ENCODE measurements around the gene MR1. TPM values are rescaled to one million over a fixed set of nuclear protein-coding genes. Genes with fewer than 3 reads are reported as not detected.

The MR1 gene
- polyA plus RNA-seq, 1 of the 3 experiments (the other 2 are of a cell fraction) = 7.0 TPM

DNA sequence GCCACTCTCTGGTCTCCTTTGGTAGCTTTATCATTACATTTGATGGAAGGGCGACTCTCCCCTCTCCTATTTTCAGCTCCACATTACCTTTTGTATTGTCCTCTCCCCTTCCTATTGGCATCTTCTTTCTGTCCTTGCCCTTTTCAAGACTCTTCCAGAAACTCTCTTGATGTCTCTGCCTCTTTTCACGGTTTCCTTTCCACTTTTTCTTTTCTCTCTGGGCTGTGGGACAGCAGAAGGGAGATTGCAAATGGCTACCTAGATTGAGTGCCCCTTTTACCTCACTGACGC lies 72.2 kb downstream of the MR1 start:
- POLR2A ChIA-PET = interaction anchor here (1.5 to 2.3 kb wide), 5 partner anchors 10 to 180 kb away, joined by 4 to 18 read pairs (median 11); no protein-coding TSS in a partner anchor
- no peaks in the 10 kb centered on the region for H4K20me1 ChIP-seq (ENCODE audit: insufficient read depth)
- TF ChIP-seq, protein P1, sequence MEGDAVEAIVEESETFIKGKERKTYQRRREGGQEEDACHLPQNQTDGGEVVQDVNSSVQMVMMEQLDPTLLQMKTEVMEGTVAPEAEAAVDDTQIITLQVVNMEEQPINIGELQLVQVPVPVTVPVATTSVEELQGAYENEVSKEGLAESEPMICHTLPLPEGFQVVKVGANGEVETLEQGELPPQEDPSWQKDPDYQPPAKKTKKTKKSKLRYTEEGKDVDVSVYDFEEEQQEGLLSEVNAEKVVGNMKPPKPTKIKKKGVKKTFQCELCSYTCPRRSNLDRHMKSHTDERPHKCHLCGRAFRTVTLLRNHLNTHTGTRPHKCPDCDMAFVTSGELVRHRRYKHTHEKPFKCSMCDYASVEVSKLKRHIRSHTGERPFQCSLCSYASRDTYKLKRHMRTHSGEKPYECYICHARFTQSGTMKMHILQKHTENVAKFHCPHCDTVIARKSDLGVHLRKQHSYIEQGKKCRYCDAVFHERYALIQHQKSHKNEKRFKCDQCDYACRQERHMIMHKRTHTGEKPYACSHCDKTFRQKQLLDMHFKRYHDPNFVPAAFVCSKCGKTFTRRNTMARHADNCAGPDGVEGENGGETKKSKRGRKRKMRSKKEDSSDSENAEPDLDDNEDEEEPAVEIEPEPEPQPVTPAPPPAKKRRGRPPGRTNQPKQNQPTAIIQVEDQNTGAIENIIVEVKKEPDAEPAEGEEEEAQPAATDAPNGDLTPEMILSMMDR (IDR thresholded peaks at IDR 0.05) = no peak
- TF ChIP-seq EZH2phosphoT487 (IDR thresholded peaks at IDR 0.05; ENCODE audit: borderline replicate concordance, low read depth) = no peak
- no peaks in the 10 kb centered on the region for H3K27me3 ChIP-seq (ENCODE audit: insufficient read depth)
- DNase-seq = no peak
- H3K36me3 ChIP-seq (replicated peaks in 1 of 2; ENCODE audit: control insufficient read depth in 1 of 2, insufficient read depth in 2 of 2, low read length in 1 of 2) = no peaks in the 10 kb centered on the region
- H3K4me3 ChIP-seq (ENCODE audit: low read depth in 2 of 2, low read length in 1 of 2) = no peak overlapping the region
- H3K4me1 ChIP-seq (ENCODE audit: control insufficient read depth in 1 of 2, insufficient read depth in 2 of 2, low read depth in 1 of 2, low read length in 1 of 2) = peaks cover 40 to 46% of the 10 kb centered on the region in 2 experiments; a peak in 3 of 4 replicates
- H2AFZ ChIP-seq (ENCODE audit: low read depth) = peak overlapping the region; percentile 71
- peak overlapping the region; percentile 71; the same call in 1 of the 2 replicates for H3K4me2 ChIP-seq
- CTCF ChIA-PET = interaction anchor here (0.7 to 18.5 kb wide), 6 partner anchors 14 to 243 kb away, joined by 3 to 143 read pairs (median 9); no protein-coding TSS in a partner anchor
- WGBS (ENCODE audit: low lambda C conversion rate) = 87% methylated on average over 3 of the region's 3 CpGs
- H3K9ac ChIP-seq = peak overlapping the region; percentile 46; the same call in 1 of the 2 replicates
- no peaks in the 10 kb centered on the region for H3K9me3 ChIP-seq
- H3K79me2 ChIP-seq (ENCODE audit: insufficient read depth) = peaks cover 27% of the 10 kb centered on the region
- H3K27ac ChIP-seq (ENCODE audit: low read depth in 2 of 2, low read length in 1 of 2) = peak overlapping the region in 1 of 2 experiments; percentile 77; a peak in 3 of 4 replicates
- peaks cover 30% of the 10 kb centered on the region for H3F3A ChIP-seq (replicated peaks; ENCODE audit: insufficient read depth)
- H3K9me2 ChIP-seq = no peaks in the 10 kb centered on the region

DNA sequence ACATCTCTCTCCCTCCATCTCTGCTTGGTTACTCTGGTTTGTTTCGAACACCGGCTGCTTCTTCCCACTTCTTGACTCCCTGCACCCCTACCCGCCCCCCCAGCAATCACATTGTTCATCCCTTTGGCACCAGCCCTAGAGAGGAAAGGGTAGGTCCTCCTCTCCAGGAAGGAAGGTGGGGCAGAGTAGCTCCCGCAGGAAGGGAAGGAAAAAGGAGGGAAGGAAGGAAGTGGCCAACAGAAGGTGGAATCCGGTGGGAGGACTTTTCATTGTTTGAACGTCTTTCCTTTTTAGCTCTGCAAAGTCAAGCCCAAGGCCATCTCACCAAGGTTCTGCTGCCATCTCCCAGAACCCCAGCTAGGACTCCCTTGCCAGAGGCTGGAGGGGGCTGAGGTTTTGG lies 72.7 kb downstream of the MR1 start:
- 87% methylated on average over 6 of the region's 6 CpGs for WGBS (ENCODE audit: low lambda C conversion rate)
- ChIA-PET CTCF (interaction anchor here (0.7 to 18.5 kb wide), 5 partner anchors 11 to 35 kb away, joined by 3 to 143 read pairs (median 11); no protein-coding TSS in a partner anchor), POLR2A (interaction anchor here (1.8 to 2.3 kb wide), 3 partner anchors 10 to 180 kb away, joined by 11 to 18 read pairs (median 13); no protein-coding TSS in a partner anchor)
- H3K9me3 ChIP-seq = no peaks in the 10 kb centered on the region
- no peaks in the 10 kb centered on the region for H3K9me2 ChIP-seq
- H3K9ac ChIP-seq = no peak overlapping the region
- H3K4me3 ChIP-seq (ENCODE audit: low read depth in 2 of 2, low read length in 1 of 2) = no peak overlapping the region
- DNase-seq = no peak
- TF ChIP-seq, protein P1 (IDR thresholded peaks at IDR 0.05) = no peak
- TF ChIP-seq SMC3 (IDR thresholded peaks at IDR 0.05; ENCODE audit: low read depth, low read length) (no peak), NFIC (IDR thresholded peaks at IDR 0.05; ENCODE audit: borderline replicate concordance) (no peak), GATA2 (CRISPR knock-in tag; IDR thresholded peaks at IDR 0.05) (no peak), TAF1 (IDR thresholded peaks at IDR 0.05; ENCODE audit: borderline replicate concordance, low read depth, low read length) (no peak), RFX5 (IDR thresholded peaks at IDR 0.05; ENCODE audit: low read length) (no peak)
- TF ChIP-seq, protein P2, sequence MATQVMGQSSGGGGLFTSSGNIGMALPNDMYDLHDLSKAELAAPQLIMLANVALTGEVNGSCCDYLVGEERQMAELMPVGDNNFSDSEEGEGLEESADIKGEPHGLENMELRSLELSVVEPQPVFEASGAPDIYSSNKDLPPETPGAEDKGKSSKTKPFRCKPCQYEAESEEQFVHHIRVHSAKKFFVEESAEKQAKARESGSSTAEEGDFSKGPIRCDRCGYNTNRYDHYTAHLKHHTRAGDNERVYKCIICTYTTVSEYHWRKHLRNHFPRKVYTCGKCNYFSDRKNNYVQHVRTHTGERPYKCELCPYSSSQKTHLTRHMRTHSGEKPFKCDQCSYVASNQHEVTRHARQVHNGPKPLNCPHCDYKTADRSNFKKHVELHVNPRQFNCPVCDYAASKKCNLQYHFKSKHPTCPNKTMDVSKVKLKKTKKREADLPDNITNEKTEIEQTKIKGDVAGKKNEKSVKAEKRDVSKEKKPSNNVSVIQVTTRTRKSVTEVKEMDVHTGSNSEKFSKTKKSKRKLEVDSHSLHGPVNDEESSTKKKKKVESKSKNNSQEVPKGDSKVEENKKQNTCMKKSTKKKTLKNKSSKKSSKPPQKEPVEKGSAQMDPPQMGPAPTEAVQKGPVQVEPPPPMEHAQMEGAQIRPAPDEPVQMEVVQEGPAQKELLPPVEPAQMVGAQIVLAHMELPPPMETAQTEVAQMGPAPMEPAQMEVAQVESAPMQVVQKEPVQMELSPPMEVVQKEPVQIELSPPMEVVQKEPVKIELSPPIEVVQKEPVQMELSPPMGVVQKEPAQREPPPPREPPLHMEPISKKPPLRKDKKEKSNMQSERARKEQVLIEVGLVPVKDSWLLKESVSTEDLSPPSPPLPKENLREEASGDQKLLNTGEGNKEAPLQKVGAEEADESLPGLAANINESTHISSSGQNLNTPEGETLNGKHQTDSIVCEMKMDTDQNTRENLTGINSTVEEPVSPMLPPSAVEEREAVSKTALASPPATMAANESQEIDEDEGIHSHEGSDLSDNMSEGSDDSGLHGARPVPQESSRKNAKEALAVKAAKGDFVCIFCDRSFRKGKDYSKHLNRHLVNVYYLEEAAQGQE (IDR thresholded peaks at IDR 0.05; ENCODE audit: low read depth, low read length) = no peak
- TF ChIP-seq, protein P3, sequence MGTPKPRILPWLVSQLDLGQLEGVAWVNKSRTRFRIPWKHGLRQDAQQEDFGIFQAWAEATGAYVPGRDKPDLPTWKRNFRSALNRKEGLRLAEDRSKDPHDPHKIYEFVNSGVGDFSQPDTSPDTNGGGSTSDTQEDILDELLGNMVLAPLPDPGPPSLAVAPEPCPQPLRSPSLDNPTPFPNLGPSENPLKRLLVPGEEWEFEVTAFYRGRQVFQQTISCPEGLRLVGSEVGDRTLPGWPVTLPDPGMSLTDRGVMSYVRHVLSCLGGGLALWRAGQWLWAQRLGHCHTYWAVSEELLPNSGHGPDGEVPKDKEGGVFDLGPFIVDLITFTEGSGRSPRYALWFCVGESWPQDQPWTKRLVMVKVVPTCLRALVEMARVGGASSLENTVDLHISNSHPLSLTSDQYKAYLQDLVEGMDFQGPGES (IDR thresholded peaks at IDR 0.05; ENCODE audit: low read depth, low read length) = no peak
- H2AFZ ChIP-seq (ENCODE audit: low read depth) = no peak overlapping the region
- no peak overlapping the region for H3K27ac ChIP-seq (ENCODE audit: low read depth in 2 of 2, low read length in 1 of 2)
- no peaks in the 10 kb centered on the region for H3K27me3 ChIP-seq (ENCODE audit: insufficient read depth)
- H4K20me1 ChIP-seq (ENCODE audit: insufficient read depth) = no peaks in the 10 kb centered on the region
- peaks cover 35 to 42% of the 10 kb centered on the region in 2 experiments; a peak in 3 of 4 replicates for H3K4me1 ChIP-seq (ENCODE audit: control insufficient read depth in 1 of 2, insufficient read depth in 2 of 2, low read depth in 1 of 2, low read length in 1 of 2)
- H3K79me2 ChIP-seq (ENCODE audit: insufficient read depth) = peaks cover 27% of the 10 kb centered on the region
- no peaks in the 10 kb centered on the region for H3K36me3 ChIP-seq (replicated peaks in 1 of 2; ENCODE audit: control insufficient read depth in 1 of 2, insufficient read depth in 2 of 2, low read length in 1 of 2)
- no peak overlapping the region for H3K4me2 ChIP-seq
- H3F3A ChIP-seq (replicated peaks; ENCODE audit: insufficient read depth) = peaks cover 25% of the 10 kb centered on the region

All from SK-N-SH (cell line).